ENCODE measurements around the gene PSMA5. TPM values are rescaled to one million over a fixed set of nuclear protein-coding genes. Genes with fewer than 3 reads are reported as not detected.

Gene PSMA5
- total RNA-seq, 2 experiments from 2014 or later: 53.3 to 152 TPM

- intact Hi-C loops (cut with micrococcal nuclease; ENCODE audit: unreplicated experiment): loop anchor here (1.0 to 10.0 kb wide), 5 partner anchors 55 to 293 kb away; partner anchors contain the start of gene PSRC1
- Histone ChIP-seq H3K4me3 (ENCODE audit: low read depth, low read length, poor library complexity, severe bottlenecking) (peak within 1 kb of the TSS; percentile 84), H3K4me1 (ENCODE audit: insufficient read depth, low read length, poor library complexity, severe bottlenecking) (peaks cover 52% of the 10 kb centered on the region), H3K9me2 (ENCODE audit: insufficient read depth, low read length) (no peaks in the 10 kb centered on the region), H2AFZ (ENCODE audit: low read length) (peak within 1 kb of the TSS; percentile 81; the same call in 1 of the 2 replicates), H3K9me3 (ENCODE audit: low read length) (no peaks in the 10 kb centered on the region), H3K36me3 (ENCODE audit: insufficient read depth, low read length) (peaks cover 34% of the 10 kb centered on the region), H3K4me2 (ENCODE audit: low read length) (peak within 1 kb of the TSS; percentile 87), H3K79me2 (ENCODE audit: insufficient read depth, low read depth, low read length) (peaks cover 43% of the 10 kb centered on the region; the same call in 1 of the 2 replicates), H3K27ac (ENCODE audit: low read depth, low read length, poor library complexity, severe bottlenecking) (peak within 1 kb of the TSS; percentile 39), H4K20me1 (ENCODE audit: insufficient read depth, low read length) (peaks cover 6% of the 10 kb centered on the region; the same call in 1 of the 2 replicates)
- ChIA-PET CTCF (ENCODE audit: unreplicated experiment) (interaction anchor here (0.6 to 2.6 kb wide), 5 partner anchors 114 to 121 kb away, joined by 3 to 12 read pairs (median 5); partner anchors contain the start of gene PSRC1), POLR2A (interaction anchor here (0.6 to 6.4 kb wide), 11 partner anchors 10 to 185 kb away, joined by 3 to 55 read pairs (median 6); partner anchors contain the start of genes PSRC1 and SARS1)
- BruUV-seq (replicated peaks): no TSS peak
- TF ChIP-seq EZH2phosphoT487 (IDR thresholded peaks at IDR 0.05; ENCODE audit: borderline replicate concordance, low read depth, low read length) (no peak), CTCF (conservative IDR thresholded peaks at IDR 0.05; ENCODE audit: low read length) (peak; percentile 60)
- peak; percentile 94 for DNase-seq (ENCODE audit: low spot score)
These were observed 28.5 kb downstream of the PSMA5 start, which contains the start of gene SORT1 for GRCh38 chr1:109397581-109398342. SORT1 (minus strand) TSS chr1:109397918; CDS start chr1:109397892, 26 bp downstream.

GRCh38 chr1:109396871-109397580 lies 29.2 kb downstream of the PSMA5 start:
- Histone ChIP-seq H2AFZ (ENCODE audit: low read length) (peak overlapping the region; percentile 7; the same call in 1 of the 2 replicates), H3K4me1 (ENCODE audit: insufficient read depth, low read length, poor library complexity, severe bottlenecking) (peaks cover 59% of the 10 kb centered on the region), H3K27ac (ENCODE audit: low read depth, low read length, poor library complexity, severe bottlenecking) (peak overlapping the region; percentile 39), H3K36me3 (ENCODE audit: insufficient read depth, low read length) (peaks cover 27% of the 10 kb centered on the region; the same call in 1 of the 2 replicates), H3K4me3 (ENCODE audit: low read depth, low read length, poor library complexity, severe bottlenecking) (peak overlapping the region; percentile 84), H3K79me2 (ENCODE audit: insufficient read depth, low read depth, low read length) (peaks cover 51% of the 10 kb centered on the region; the same call in 1 of the 2 replicates), H3K9me3 (ENCODE audit: low read length) (no peaks in the 10 kb centered on the region), H3K4me2 (ENCODE audit: low read length) (peak overlapping the region; percentile 87), H3K9me2 (ENCODE audit: insufficient read depth, low read length) (no peaks in the 10 kb centered on the region), H4K20me1 (ENCODE audit: insufficient read depth, low read length) (peaks cover 6% of the 10 kb centered on the region; the same call in 1 of the 2 replicates)
- intact Hi-C loops (cut with micrococcal nuclease; ENCODE audit: unreplicated experiment): loop anchor here (5.0 to 10.0 kb wide), 3 partner anchors 55 to 292 kb away; no protein-coding TSS in a partner anchor
- peak; percentile 44 for DNase-seq (ENCODE audit: low spot score)
- ChIA-PET POLR2A (interaction anchor here (0.7 to 6.4 kb wide), 8 partner anchors 10 to 184 kb away, joined by 3 to 55 read pairs (median 5); partner anchors contain the start of genes ATXN7L2, PSRC1 and SARS1), CTCF (ENCODE audit: unreplicated experiment) (interaction anchor here (0.6 to 2.6 kb wide), 3 partner anchors 114 to 120 kb away, joined by 4 to 12 read pairs (median 5); partner anchors contain the start of gene PSRC1)
- TF ChIP-seq CTCF (conservative IDR thresholded peaks at IDR 0.05; ENCODE audit: low read length) (no peak), EZH2phosphoT487 (IDR thresholded peaks at IDR 0.05; ENCODE audit: borderline replicate concordance, low read depth, low read length) (no peak)
- TSS peak; percentile 47 for BruUV-seq (replicated peaks)

Data from OCI-LY7 (cell line).